Heart left ventricle (tissue), 16 donors: ENCODE measurements around the gene C1orf35. TPM values are rescaled to one million over a fixed set of nuclear protein-coding genes. Genes with fewer than 3 reads are reported as not detected.

ENCODE experiments used
- ATAC-seq, 4 donors: fragments of 200-7000 bp; cut with Tn5 transposase; one replicate each; pipeline ENCODE4 v1.9.1; 2020 to 2022; ENCODE audit warnings: moderate library complexity in 4 of 4, mild to moderate bottlenecking in 3 of 4, moderate number of reproducible peaks in 1 of 4
- DNase-seq, 5 donors: peaks; one replicate each; pipeline ENCODE4 v3.0.0-alpha.2; 2020
- H3K27ac ChIP-seq, 12 donors: fragments of 200-600 bp; sonication (generic) in 4 of 12; one replicate each; pipeline versions ENCODE4 v1.5.0 to v1.8.0; 2016 to 2022; ENCODE audit warnings: mild to moderate bottlenecking in 2 of 12
- H3K27me3 ChIP-seq, 9 donors: fragments of 200-600 bp; sonication (generic) in 2 of 9; one replicate each; pipeline versions ENCODE4 v1.5.1 to v1.8.0; 2016 to 2022; ENCODE audit warnings: mild to moderate bottlenecking in 3 of 9
- H3K36me3 ChIP-seq, 9 donors: fragments of 200-600 bp; sonication (generic) in 2 of 9; one replicate each; pipeline versions ENCODE4 v1.5.0 to v1.8.0; 2018 to 2022; ENCODE audit warnings: mild to moderate bottlenecking in 2 of 9
- H3K4me1 ChIP-seq, 12 donors: fragments of 200-600 bp; sonication (generic) in 4 of 12; one replicate each; pipeline versions ENCODE4 v1.5.0 to v1.8.0; 2016 to 2022; ENCODE audit warnings: mild to moderate bottlenecking in 3 of 12
- H3K4me3 ChIP-seq, 12 donors: fragments of 200-600 bp; sonication (generic) in 4 of 12; one replicate each; pipeline versions ENCODE4 v1.5.0 to v1.8.0; 2017 to 2022; ENCODE audit warnings: mild to moderate bottlenecking in 9 of 12, moderate library complexity in 4 of 12
- H3K9me3 ChIP-seq, 12 donors: fragments of 200-600 bp; sonication (generic) in 4 of 12; one replicate each; pipeline versions ENCODE4 v1.5.0 to v1.8.0; 2016 to 2022; ENCODE audit warnings: mild to moderate bottlenecking in 1 of 12
- CTCF ChIP-seq, 12 donors: fragments of 200-600 bp; sonication (generic) in 4 of 12; IDR thresholded peaks; one replicate each; pipeline versions ENCODE4 v1.5.0 to v1.8.0; 2018 to 2022; ENCODE audit warnings: antibody characterized with exemption in 12 of 12, mild to moderate bottlenecking in 5 of 12
- POLR2A ChIP-seq, 2 donors: fragments of 450-650 bp; IDR thresholded peaks; one replicate each; pipeline ENCODE4 v1.6.1; 2017; ENCODE audit warnings: antibody characterized with exemption in 2 of 2, mild to moderate bottlenecking in 2 of 2, moderate library complexity in 2 of 2
- WGBS, 4 donors: extraction: QIAGEN DNeasy Blood & Tissue Kit in 2 of 4; methylation state at CpG; one replicate each; pipeline versions ENCODE4 v1.1.5 to v1.1.7; 2013 to 2018; 5-methylcytosine and 5-hydroxymethylcytosine counted together
- intact Hi-C, 10 donors: fragments of 100-400 bp; cut with DNase I; formaldehyde crosslinking; loops; one replicate each; pipeline versions ENCODE4 v1.11.1 to v1.14.2; 2022
- polyA plus RNA-seq, 2 donors: library from polyadenylated mRNA; stranded (reverse); fragments of 200-250 nt; gene quantifications; one replicate each; pipeline ENCODE4 v1.2.3, GENCODE V29; 2013
- total RNA-seq, 9 donors: library from RNA; depleted of rRNA in 2 of 9; stranded (reverse); fragments of >200 nt in 2 of 9; fragmentation: NEBNext Ultra II Directional in 3 of 9; extraction: Animal tissue kit (Norgen Biotek cat#: 25700) in 3 of 9; gene quantifications; one replicate each; pipeline versions ENCODE4 v1.1.0 to v1.2.4, GENCODE V29; 2016 to 2023
- donor health status: ischemic (EF 13 %, LVEDD 7.1; RV severe dilation, severe dysfunction).
- donor health status: healthy with polysubstance abuse.
- donor health status: DM: no; HTN: yes; CAD: no.
- donor health status: DM: no; HTN: no; CAD: no.
- donor health status: ischemic (EF 25% LVEDD 6.9; RV normal size, moderate dysfunction).
- donor health status: ischemic (EF 25% LVEDD 5.7; RV mildly dilated, moderate dysfunction).
- donor health status: healthy.
- donor health status: DM: yes; HTN: yes; CAD: no.
- donor health status: ischemic (EF 35%, LVEDD 5.7; RV mildly dilated, moderate dysfunction).
- donor health status: nonischemic (EF 11% LVEDD 7.7; RV severe dilation, severe dysfunction).
- donor health status: DM: yes; HTN: yes; CAD: no.
- donor health status: PGD.
- donor health status: ischemic (EF 29% LVEDD 5.4; RV normal size, mild dysfunction).
- donor health status: nonischemic (EF 23%, LVEDD 6.1; RV moderate dilation, normal function).

Gene C1orf35
- total and polyA plus RNA-seq, 11 donors: 6.2 to 9.8 (median 7.7) TPM

GRCh38 chr1:228151180-228151925 is 48.2 kb upstream of the C1orf35 start:
- 62 to 66% (median 65%) methylated on average over 11 to 12 of the region's 12 CpGs for WGBS, 4 donors
- Histone ChIP-seq H3K4me3 (peak overlapping the region in 6 of 12 donors; percentile 30 to 51 (median 46)), H3K27ac (peak overlapping the region in 11 of 12 donors; percentile 69 to 97 (median 84)), H3K36me3 (peaks cover 0 to 32% (median 21%) of the 10 kb centered on the region in 9 donors), H3K27me3 (no peaks in the 10 kb centered on the region), H3K4me1 (peaks cover 16 to 52% (median 42%) of the 10 kb centered on the region in 12 donors), H3K9me3 (no peaks in the 10 kb centered on the region)
- ATAC-seq (peak in 2 of 4 donors; percentile 1 to 7), DNase-seq (peak in 2 of 5 donors; percentile 6 to 56)
- TF ChIP-seq CTCF (IDR thresholded peaks at IDR 0.05) (no peak), POLR2A (IDR thresholded peaks at IDR 0.05) (no peak)
- intact Hi-C loops: no loop called here

GRCh38 chr1:228150461-228151179 is 47.5 kb upstream of the C1orf35 start:
- Histone ChIP-seq H3K9me3 (no peaks in the 10 kb centered on the region), H3K27me3 (no peaks in the 10 kb centered on the region), H3K4me3 (peak overlapping the region in 9 of 12 donors; percentile 15 to 51 (median 42)), H3K36me3 (peaks cover 0 to 39% (median 25%) of the 10 kb centered on the region in 9 donors), H3K4me1 (peaks cover 16 to 55% (median 43%) of the 10 kb centered on the region in 12 donors), H3K27ac (peak overlapping the region; percentile 60 to 97 (median 84))
- ATAC-seq (peak; percentile 30 to 68 (median 62)), DNase-seq (peak; percentile 68 to 79 (median 73))
- WGBS, 4 donors: 17 to 92% (median 32%) methylated on average over 2 to 17 of the region's 17 CpGs
- intact Hi-C loops: no loop called here
- TF ChIP-seq POLR2A (IDR thresholded peaks at IDR 0.05) (no peak), CTCF (IDR thresholded peaks at IDR 0.05) (no peak)

GRCh38 chr1:228150120-228150460 is 47.0 kb upstream of the C1orf35 start:
- H3K27ac ChIP-seq: peak overlapping the region; percentile 60 to 97 (median 84)
- H3K9me3 ChIP-seq: no peaks in the 10 kb centered on the region
- peak overlapping the region in 10 of 12 donors; percentile 5 to 51 (median 40) for H3K4me3 ChIP-seq
- peak in 2 of 5 donors; percentile 22 to 67 for DNase-seq
- H3K27me3 ChIP-seq: no peaks in the 10 kb centered on the region
- WGBS, 4 donors: 0 to 63% (median 57%) methylated on average over 1 to 7 of the region's 7 CpGs
- TF ChIP-seq POLR2A (IDR thresholded peaks at IDR 0.05) (no peak), CTCF (IDR thresholded peaks at IDR 0.05) (no peak)
- ATAC-seq: peak in 3 of 4 donors; percentile 0 to 9 (median 2)
- intact Hi-C loops: no loop called here
- H3K36me3 ChIP-seq: peaks cover 0 to 44% (median 27%) of the 10 kb centered on the region in 9 donors
- H3K4me1 ChIP-seq: peaks cover 16 to 59% (median 45%) of the 10 kb centered on the region in 12 donors
